GM19468 (cell line): ENCODE data around the gene CAMKV.

Source experiments
- ATAC-seq: cut with Tn5 transposase; IDR thresholded peaks from one replicate; pipeline ENCODE4 v1.9.1; 2021; ENCODE audit warnings: mild to moderate bottlenecking, moderate library complexity, moderate number of reproducible peaks; ENCODE audit not compliant: unreplicated experiment; ENCODE audit errors: extremely low read depth

CAMKV gene

DNA sequence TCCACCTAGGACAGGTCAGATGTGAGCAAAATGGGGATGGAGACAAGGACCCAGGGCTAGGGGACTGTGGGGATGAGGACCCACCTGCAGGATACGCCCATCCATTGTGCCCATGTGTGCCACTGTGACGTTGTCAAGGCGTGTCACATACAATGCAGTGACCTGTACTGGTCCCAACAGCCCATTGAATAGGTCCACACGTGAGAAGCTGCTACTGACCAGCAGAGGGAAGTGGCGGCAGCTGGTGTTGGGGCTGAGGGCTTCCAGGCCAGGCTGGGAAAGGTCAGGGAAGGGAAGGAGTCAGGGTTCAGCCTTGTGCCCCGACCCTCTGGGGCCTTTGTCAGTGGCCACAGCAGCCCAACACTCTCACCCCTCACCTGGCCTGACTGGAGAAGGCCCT lies 29.3 kb upstream of the CAMKV start:
- ATAC-seq = no peak

DNA sequence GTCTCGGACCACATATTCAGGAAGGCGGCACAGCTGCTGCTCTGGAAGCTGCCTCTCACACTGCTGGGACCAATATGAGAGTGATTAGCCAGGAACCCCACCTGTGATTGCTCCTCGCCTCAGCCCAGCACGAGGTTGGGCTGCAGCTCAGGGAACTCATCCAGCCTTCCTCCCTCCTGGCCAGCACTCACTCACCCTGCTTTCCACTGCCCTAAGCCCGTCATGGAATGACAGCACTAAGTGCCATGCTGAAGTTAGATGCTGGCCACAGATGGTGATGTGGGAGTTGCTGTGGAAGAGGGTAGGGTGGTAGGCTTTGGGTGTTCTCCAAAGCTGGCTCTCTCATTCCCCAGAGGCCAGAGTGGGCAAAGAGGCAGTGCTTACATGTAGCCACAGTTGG lies 26.6 kb upstream of the CAMKV start:
- no peak for ATAC-seq

DNA sequence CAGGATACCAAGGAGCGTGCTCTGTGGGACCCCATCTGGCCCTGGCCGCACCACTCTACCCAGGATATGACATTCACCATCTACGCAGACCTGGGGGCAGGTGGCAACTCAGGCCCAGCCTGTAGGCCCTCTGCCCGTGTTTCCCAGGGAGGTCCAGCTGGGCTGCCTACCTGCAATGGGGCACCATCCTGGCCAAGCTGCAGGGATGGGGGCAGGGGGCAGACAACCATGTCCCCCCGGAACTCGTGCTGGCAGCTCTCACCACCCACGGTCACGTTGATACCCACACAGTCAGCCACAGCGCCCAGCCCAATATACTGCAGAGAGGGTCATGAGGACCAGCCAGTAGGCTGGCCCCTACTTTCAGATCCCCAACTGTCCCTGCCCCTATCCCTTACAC lies 26.1 kb upstream of the CAMKV start:
- ATAC-seq = no peak

DNA sequence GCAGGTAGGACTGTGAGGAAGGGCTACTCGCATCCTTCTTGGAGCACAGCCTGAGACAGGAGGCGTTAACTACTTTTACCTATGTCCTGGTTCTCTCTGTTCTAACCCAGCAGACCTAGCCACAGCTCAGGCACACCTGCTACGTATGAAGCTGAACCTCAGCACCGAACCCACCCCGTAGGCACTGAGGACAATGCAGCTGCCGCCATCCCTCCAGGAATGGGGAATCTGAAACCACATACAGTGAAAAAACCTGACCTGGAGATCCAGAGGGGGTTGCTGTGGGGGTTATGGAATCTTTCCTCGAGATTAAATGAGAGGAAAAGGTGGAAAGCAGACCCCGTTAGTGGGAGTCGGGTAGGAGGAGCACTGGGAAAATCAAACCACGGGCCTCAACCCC lies 19.6 kb upstream of the CAMKV start:
- ATAC-seq = no peak

DNA sequence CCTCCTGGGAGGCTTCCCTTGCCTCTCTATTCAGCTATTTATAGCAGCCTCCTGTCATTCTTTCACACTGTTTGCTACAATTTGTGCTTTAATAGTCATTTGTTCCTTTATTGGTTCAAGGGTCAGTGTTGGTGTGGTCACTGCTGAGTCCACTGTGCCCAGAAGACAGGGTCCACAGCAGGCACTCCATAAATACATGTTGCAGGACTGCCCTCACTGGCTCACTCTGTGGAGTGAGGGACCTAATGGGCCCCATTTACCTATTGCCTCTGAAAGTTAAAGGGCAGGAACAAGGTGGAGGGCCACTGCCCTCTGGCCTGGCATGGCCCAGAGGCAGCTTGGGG lies 17.2 kb upstream of the CAMKV start:
- no peak for ATAC-seq

DNA sequence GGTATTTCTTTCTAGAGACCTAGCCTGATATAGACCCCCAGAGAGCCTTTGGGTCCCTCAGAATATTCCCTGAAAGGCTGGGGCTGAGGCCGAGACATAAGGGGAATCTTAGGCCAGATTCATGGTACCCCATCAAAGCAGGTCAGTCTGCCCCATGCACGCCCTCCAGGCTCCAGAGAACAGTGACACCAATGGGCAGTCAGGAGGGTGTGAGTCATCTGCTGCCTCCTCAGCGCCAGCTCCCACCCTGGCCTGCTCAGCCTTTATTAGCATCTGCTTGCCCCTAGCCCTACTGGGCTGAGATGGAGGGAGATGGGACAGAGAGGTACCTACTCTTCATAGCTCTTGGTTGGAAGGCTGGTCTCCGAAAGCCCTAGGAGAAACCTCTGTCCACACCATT lies 14.3 kb upstream of the CAMKV start:
- no peak for ATAC-seq

DNA sequence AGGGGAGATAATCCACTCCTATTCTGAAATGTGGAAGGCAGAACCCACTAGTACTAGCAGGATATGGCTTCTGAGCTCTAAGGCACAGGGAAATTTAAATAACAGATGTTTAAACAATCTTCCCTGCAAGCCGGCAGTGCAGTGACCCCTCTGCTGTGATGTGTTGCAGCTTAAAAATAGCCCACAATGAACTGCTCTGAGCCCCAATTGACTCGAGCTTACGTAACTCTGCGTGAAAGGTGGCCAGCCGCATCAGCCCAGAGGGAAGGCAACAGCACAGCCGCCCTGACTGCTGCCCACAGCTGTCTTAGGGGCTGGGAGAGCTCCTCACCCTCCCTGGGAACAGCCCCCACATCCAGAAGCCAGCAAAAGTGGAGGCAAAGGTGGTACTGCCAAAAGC lies 12.5 kb upstream of the CAMKV start:
- ATAC-seq = no peak

DNA sequence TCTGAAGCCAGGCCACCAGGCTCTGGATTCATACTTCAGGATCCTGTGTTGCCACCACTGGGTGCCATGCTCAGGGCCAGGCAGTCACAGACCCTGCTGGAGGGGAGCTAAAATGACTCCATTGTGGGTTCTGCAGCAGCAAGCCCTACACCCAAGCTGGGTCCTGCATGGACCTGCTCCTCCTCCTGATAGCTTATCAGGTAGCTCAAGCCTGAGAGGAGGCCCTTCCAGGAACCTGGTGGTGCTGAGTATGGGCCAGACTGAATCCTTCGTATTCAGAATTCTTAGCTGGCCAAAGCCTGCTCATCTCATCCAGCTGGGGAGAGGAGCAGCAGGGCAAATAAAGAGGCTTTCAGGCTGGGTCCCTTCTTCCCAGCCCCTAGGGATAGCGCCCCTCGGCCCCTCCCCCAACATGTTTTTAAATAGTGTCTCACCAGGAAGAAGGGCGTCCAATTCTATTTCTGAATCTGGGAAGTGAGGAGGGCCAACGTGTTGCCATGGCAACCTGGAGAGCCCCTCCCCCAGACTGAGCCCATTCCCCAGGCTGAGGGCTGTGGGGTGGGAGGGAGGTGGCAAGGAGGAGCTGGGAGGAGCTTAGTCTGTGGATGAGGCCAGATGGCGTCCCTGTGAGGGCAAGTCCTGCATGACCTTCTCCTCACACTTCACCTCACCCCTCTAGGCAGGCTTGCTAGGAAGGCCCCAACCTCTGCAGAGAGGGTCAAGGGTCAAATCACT lies 11.0 kb upstream of the CAMKV start:
- ATAC-seq = no peak

DNA sequence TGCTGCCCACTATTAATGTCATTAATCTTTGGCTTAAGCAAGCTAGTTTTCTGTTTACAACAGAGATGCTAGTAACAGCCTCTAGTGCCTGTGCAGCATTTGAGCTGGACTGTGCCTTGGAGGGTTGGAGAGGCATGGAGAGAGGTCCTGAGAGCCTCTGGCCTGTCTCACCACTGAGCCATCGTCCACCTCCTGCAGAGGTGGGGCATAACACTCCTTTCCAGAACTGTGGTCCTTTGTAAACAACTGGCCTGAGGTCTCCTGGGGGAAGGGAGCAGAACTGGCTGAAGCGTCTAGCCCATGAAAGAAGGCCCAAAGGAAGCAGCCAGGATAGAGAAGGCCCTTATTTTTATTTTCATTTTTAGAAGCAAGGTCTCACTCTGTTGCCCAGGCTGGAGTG lies 10.0 kb upstream of the CAMKV start:
- ATAC-seq = no peak

DNA sequence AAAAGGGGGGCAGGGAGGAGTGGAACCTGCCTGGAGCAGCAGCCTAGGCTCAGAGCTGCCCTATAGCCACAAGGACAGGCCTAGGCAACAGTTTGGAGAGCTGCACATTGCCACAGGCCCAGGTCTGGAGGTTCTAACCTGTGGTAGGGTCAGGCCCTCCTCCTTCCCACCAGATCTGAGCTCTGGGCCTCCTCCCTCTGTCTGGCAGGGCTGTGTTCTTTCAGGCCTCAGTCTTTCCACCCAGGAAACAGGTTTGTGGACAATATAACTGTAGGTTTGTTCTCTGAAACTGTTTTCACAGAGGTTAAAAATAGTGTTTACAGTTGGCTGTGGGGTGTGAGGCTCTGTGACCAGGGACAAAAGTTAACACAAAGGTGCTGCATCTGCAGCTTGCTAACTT lies 9.0 kb upstream of the CAMKV start:
- no peak for ATAC-seq

DNA sequence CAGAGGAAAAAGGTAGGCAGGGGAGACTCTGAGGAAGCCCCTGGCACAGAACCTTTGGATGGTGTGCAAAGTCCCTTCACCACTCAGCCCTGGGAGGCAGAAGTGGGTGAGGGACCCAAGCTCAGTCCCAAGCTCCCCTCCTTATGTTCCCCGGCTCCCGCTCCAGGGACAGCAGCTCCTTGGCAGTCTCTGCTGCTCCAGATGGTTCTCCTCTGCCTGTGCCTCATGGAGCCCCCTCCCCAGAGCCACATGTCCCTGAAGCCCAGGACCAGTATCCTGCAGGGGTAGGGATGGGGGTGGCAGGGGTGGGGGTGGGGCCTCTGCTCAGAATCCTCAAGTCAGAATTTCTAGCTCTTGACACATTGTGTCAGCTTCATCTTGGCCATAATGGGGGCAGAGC lies 8.0 kb upstream of the CAMKV start:
- ATAC-seq = no peak

DNA sequence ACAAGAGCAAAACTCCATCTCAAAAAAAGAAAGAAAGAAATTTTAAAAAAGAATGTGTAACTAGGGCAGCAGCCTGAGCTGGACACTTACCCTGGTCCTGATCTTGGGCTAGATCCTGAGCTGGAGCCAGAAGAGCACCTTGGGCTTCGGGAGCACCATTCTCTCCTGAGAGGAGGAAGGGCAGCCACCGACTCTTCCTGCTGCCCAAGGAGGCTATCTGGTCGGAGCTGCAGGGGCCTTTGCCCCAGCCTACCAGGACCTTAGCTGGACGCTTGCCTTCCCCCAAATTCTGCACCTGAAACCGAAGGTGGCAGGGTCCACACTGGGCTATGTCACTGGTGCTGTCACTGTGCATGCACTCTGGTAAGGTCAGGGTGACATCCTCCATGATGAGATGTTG lies 6.9 kb upstream of the CAMKV start:
- ATAC-seq = no peak

DNA sequence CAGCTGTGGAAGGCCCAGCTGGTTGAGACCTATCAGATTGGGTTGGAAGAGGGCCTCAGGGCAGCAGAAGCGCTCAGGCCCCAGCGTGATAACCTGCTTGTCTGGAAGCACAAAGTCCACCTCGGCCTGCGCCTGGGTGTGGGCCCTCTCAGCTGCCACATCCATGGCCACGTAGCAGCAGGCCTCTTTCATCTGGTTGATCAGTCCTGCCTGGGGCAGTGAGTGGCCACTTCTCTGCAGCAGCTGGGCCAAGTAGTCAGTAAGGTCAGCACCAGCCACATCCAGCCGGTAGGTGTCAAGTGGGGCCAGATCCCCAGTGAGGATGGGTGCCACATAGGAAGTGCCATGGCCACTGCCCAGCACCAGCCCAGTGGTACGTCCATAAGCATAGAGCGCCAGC lies 3.9 kb upstream of the CAMKV start:
- no peak for ATAC-seq

DNA sequence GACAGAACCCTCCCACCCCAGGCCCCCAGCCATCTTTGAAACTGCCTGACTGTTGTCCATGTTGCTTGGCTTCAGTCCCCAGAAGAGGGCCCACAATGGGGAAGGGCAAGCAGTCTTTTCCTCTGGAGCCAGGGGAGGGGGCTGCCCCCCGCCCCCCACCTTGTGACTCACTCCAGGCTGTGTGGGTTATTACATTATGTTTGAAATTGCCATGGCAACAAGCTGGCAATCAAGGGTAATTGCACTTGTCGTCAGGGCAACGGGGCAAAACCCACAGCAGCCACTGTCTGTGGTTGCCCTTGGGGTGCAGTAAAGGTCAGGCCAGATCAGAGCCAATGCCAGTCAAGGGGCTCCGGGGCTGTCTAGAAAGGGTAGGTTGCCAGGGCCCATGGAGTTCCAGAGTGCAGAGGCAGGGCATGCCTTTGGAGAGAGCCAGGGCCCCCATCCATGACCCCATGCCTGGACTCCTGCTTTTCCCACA lies 3.1 kb upstream of the CAMKV start:
- no peak for ATAC-seq

DNA sequence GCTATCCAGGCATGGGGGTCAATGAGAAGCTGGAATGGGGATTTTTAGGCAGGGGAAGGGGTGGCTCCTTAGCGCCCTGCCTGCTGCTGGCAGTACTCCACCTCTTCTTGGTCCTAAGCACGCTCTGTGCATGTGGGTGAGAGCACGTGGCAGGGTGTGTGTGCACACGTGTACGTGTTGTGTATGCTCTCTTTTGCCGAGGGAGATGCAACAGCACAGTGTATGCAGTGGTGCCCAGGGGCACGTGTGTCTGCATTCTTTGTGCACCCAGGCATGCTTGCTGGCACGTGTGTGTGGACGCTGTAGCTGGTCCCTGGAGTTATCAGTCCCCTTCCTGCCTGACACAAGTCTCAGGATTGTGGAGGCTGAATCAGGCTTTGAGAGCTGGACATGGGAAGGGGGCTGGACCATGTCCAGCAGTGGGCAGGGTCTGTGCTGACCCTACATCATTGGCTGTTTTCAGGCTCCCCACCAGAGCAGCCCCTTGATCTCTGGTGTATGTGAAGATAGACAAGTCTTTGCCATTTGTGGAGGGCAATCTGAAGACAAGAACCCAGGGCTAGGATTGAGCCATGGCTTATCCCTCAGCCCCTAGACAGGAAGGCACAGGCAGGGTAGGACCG lies 1.9 kb upstream of the CAMKV start:
- no peak for ATAC-seq

DNA sequence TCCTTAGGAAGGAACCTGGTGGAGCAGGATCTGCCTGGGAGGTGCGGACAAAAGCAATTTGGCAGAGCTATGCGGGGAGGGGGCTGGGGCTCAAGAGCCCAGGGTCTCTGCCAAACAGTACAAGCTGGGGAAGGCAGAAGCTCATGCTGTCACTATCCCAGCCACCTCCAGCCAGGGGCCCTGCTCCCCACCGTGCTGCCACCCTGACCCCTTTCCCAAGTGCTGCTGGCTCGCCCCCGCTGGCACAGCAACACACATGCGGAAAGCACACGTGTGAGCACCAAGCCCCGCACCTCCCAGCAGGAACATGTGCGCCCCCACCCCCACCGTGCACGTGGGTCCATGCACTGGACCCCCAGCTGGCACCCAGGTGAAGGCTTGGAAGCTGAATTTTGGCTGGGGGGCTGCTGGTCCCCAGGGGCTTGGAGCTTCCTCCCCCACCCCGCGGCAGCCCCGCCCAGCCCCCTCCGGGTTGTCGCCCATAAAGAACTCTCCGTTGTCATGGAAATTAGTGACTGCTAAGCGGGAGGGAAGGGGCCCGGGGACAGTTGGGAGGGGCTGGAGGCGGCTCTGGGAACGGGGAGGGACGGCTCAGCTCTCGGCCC lies 742 bp downstream of the CAMKV start:
- ATAC-seq = no peak

DNA sequence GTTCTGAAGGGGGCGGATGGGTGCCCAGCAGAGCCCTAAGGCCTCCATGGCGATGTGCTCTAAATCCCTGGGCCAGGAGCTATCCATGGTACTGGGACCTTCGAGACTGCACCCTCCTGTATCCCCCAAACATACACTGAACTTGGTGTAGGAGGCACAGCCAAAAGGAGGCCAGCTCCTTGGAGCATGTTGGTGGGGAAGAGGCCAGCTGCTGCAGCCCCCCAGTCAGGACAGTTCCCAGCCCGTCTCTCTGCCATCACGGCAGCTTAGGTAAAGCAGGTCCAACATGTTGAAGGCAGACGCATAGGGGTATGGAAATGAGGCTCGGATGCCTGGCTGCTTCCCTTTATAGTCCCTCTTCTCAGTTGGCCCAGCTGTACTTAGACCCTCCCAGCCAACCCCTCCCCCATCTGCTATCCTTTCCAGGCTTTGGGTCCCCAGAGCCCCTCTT lies 1.8 kb downstream of the CAMKV start:
- no peak for ATAC-seq

DNA sequence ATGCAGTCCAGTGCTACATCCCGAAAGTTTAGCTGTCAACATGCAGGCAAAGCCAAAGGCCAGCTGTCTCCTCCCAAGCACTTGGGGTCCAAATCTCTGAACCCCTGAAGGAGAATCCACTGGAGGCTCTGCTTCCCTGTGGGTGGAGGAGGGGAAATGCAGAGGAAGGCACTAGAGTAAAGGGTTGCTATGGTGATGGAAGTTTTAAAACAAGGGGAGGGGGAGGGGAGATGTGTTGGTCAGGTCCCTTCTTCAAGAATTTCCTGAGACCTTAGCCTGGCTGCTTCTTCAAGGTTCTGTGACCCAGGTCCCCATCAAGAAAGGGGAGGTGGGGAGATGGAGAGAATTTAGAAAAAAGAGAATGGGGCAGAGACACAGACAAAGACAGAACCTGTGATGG lies 2.3 kb downstream of the CAMKV start:
- ATAC-seq = no peak

DNA sequence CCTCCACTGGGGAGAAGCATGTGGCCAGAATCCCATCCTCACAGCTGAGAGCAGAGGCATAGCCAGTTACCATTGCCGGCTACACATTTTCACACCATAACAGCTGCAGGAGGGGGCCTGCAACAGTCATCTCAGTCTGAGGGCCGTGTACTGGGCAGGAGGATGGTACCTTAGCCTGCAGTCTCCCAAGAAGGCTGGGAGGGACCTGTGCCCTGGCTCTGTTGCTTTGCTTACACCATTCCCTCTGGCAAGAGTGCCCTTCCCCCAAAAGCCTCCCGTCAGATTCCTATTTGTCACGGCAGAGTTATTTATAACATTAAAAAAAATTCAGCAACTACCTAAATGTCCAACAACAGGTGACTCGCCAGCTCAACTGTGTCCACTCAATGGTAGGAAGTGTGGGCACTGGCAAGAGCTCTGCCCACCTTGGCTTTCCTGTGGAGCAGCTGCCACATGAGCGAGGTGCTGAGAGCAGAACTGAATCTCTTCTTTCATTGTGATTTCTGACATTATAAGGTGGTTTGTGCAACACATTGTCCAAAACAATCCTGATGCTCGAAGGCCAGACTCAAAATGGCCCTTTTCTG lies 4.4 kb downstream of the CAMKV start:
- ATAC-seq = no peak

DNA sequence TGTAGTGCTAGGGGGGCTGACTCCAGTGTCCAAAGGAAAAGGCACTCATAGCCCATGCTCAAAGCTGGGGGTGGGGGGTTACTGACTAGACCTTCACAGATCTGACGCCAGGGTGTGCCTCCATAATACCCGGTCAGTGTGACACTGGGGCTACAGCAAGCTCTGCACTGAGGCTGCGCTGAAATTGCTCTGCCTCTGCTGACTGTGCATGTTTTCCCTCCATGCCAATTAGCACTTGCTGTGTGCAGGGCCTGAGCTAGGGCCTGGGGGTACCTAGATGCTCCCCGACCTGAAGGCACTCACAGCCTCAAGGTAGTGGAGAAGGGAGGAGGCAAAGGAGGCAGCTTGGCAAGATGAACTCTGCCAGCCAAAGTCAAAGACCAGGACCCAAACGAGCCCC lies 5.2 kb downstream of the CAMKV start:
- no peak for ATAC-seq

DNA sequence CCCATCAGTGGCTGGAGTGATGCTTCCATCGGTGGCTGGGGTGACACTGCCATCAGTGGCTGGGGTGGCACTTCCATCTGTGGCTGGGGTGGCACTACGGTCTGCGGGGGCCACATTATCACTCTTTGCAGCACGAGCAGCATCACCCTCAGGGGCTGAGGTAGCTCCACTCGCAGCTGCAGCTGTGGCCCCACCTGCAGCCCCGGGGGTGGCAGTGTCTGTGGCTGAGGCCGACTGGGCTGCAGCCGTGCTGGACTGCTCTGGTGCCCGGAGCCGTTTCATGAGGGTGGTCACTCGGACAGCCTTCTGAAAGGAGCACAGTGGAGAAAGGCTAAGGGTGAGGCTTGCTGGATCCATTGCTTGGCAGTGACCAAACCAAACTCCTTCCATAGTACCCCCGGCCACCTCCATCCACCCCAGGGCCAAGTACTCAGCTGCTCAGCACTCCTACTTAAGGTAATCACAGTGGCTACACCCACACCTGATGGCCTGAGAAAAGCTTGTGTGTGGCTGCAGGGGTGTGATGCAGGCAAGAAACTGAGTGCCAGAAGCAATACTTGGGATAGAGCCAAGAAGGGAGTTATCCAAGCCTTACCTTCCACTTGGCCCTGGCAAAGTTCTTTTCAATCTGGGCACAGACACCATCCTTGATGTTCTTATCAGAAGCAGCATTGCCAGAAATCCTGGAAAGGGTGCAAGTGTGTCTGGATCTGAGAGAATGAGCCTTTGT lies 10.0 kb downstream of the CAMKV start:
- no peak for ATAC-seq
